Inflammatory macrophage treated with lipopolysaccharide for 4 hours (primary cell): ENCODE measurements around the gene CSPG4.
"Not testable (repeated sequence)": the region's sequence is repeated elsewhere in the genome, so short reads cannot be mapped to it uniquely, and the experiment has no call there.

Experiments
- DNase-seq: peaks from one replicate; pipeline ENCODE4 v3.0.0-alpha.2; 2020

Gene CSPG4

DNA sequence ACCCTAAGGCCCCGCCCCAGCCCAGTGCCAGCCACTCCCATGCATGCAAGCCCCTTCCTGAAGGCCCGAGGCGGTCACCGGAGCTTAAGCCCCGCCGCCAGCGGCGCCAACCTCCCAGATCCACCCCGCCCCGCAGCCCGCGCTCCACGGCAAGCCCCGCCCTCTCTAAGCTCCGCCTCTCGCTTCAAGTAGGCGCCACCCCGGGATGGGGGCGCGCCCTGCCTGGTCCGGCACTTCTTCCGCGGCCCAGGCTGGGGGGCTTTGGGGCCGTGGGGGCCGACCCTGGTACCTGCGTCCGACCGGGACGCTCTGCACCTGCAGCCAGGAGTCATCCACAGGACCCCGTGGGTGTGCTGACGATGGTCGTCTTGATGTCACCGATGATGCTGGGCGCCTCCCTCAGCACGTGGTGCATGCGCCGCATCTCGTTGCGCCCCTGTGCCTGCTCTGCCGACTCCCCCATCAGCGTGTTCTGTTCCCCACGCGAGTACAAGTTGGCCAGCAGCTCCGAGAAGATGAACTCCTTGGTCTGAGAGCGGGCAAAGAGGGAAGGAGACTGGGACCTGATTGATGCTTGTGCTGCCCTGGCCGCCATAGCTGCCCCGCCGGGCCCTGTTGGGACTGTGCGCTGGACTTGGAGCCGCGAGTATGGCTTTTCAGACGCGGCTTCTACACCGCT is 26.1 kb upstream of the CSPG4 start:
- DNase-seq, result peak; percentile 95

DNA sequence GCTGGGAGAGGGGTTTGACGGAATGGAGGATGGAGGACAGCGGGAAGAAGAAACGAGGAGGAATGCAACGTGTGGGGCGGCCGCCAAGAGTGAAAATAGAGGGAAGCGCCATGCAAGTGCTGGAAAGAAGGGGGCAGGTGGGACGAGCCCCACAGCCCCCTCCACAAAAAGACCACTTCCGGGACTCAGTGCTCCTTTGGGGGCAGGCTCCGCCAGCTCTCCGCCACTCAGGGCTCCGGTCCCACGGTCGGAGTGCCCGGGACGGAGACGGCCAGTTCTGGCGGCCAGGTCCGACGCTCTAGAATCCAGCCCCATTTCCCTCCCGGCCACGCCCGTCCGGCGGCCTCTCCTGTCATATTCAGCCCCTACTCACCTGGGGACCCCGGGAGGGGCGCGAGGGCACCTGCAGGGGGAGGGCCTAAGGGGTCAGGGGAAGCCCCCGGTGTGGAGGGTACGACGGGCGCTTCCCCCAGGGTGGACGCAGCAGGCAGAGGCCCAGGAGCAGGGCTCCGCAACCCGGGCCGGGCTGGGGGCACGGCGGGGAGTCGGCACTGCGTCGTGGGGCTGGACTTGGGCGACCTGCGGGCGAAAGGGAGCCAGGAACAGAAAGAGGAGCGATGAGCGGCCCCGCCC is 25.5 kb upstream of the CSPG4 start:
- DNase-seq, result no peak

DNA sequence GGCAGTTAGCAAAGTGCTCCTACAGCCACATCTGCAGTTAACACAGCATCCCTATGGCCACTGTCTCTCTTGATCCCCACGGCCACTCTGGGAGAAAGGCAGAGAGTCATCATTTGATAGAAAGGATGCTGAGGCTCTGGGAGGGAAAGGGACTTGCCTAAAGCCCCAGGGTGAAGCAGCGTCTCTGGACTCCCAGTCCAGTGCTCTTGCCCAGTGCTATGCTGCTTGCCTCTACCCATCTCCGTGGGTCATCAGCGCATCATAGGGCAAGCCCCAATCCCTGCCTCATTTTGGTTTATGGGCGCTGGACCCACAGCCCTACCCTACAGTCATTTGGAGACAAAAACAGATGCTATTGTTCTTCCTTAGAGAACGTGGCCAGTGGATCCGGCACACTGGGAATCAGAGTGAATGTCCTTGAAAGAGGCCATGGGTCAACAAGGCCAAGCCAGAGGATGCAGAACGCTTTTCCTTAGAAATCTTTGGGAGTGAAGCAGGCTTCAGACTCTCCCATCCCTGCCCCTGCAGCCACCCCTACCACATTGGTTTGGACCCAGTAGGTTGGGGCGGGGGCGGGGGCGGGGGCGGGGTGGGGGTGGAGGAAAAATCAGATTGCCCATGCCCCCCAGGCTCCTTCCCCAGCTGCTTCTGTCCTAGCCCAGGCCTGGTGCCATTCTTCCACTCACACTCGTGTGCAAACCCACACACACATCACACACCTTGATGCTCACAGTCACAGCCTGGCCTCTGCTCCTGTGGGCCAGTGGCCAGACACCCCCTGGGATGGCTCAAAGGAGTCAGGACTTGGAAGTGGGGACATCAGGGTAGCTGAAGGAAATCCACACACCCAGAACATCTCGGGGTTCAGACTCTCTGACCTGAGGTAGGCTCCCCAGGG is 24.7 kb upstream of the CSPG4 start:
- not testable (repeated sequence) for DNase-seq

DNA sequence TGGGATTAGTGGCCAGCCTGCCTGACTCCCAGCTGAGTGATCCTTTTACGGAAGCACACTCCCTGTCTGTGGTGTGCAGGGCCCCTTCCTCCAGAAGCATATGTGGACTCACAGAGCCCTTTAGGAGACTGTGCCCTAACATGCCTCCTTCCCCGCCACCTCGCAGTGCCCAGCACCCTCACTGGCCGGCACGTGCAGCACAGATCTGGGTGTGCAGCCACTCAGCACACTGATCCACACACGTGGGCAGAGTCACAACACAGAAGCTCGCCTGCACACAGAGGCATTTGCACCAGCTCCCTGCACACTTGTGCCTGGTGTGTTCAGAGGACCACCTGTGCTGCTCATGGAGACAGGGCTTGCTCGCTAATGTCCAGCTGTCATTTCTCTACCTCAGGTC is 23.6 kb upstream of the CSPG4 start:
- no peak for DNase-seq

DNA sequence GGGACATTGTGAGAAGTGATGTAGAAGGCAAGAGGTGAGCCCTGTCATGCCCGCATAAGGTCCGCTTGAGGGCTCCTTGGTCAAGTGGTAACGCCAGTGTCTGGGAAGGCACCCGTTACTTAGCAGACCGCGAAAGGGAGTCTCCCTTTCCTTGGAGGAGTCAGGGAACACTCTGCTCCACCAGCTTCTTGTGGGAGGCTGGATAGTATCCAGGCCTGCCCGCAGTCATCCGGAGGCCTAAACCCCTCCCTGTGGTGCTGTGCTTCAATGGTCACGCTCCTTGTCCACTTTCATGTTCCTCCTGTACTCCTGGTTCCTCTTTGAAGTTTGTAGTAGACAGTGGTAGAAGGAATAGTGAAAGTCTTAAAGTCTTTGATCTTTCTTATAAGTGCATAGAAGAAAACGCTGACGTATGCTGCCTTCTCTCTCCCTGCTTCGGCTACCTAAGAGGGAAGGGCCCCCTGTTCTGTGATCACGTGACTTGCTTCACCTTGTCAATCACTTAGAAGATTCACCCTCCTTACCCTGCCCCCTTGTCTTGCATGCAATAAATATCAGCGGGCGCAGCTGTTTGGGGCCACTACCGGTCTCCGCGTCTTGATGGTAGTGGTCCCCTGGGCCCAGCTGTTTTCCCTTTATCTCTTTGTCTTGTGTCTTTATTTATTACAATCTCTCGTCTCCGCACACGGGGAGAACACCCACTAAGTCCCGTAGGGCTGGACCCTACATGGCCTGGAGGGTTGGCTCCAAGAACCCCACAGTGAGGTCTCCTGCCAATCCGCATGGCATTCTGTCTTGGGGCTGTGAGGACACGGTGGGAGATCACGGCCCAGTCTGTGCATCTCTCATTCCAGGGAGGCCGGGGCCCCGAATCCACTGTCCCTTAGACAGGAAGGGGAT is 22.5 kb upstream of the CSPG4 start:
- DNase-seq, result peak; percentile 39

DNA sequence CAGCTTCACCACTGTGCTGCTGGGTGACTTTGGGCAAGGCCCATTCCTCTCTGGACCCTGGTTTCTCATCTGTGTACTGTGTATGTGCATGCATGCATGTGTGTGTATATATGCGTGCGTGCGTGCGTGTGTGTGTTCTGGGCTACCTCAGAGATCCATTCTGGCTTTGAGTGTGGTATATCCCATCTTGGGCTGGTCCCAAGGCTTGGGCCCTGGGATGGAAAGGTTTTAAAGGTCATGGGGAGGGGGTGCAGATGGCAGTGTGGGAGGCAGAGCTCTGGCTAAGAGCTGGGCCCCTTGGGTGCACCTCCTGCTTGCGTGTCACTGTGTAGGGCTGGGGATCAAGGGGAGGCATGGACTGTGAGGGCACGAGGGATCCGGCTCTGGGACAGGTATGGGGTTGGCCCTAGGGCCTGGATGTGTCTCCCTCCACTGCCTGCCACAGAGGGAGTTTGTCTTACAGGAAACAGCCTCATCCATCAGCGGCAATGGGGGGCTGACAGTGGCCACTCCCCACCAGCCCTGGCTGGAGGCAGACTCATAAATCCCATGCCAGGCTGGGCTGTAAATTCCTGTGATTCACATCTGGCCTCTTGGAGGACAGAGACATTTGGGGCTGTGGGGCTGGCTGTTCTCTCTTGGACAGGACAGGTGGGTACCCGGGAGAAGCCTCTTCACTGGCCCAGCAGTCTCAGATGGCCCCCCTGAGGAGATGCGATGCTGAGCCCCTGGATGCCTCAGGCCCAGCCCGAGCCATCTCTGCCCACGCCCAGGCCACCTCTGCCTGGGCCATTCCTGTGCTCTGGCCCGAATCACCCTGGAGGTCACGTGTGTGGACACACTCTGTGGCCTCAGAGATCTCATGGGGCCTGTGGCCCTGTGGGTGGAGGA is 21.4 kb upstream of the CSPG4 start:
- peak; percentile 36 for DNase-seq

DNA sequence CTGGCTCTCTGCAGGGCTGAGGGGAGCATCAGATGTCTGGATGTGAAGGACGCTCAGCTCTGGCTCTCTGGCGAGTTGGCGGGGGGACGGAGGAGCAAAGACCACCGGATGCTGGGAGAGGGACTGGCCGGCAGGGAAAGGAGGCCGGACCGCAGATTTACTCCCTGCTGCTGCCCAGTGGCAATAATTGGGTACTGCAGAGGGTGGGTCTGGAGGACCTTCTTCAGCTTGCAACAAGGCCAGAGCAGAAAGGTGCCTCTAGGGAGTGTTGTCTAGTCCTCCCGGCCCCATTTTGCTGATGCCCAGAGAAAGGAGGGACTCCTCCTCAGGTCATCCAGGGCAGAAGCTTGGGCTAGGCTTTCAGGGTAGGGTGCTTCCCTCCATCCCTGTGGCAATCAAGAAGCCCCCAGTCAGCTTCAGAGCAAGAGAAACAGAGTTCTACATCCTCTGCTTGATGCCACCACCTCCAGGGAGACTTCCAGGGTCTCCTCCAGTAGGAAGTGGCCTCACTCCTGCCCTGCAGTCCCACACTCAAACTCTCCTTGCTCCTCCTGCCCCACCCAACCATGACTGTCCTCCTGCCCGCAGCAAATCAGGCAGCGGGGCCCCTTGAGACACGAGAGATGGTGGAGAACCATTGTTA is 20.3 kb upstream of the CSPG4 start:
- DNase-seq, result peak; percentile 62

DNA sequence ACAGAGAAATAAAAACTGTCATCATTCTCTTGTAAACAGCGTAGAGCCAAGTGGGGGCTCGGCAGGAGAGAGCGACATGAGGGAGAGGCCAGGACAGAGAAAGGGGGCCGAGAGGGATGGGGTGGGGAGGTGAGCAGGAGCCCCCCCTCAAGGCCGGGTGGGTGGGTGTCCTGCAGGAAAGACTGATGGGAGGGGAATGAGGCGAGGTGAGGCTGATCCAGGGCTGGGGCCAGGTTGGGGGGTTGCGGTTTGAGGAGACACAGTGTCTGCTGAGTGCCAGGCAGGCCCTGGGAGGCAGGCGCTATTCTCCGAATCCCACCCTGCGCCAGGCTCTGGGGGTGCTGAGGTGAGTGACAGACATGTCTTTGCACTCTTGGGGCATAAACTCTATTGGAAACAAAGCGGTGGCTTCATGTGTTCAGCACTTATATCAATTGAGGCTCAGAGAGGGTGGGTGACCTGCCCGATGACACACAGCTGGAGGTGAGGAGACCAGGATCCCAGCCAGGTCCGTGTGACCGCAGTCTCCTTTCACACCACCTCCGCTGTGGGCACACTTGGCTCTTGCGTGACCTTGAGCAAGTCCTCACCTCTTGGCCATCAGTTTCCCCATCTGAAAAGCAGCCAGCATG is 19.6 kb upstream of the CSPG4 start:
- DNase-seq, result no peak

DNA sequence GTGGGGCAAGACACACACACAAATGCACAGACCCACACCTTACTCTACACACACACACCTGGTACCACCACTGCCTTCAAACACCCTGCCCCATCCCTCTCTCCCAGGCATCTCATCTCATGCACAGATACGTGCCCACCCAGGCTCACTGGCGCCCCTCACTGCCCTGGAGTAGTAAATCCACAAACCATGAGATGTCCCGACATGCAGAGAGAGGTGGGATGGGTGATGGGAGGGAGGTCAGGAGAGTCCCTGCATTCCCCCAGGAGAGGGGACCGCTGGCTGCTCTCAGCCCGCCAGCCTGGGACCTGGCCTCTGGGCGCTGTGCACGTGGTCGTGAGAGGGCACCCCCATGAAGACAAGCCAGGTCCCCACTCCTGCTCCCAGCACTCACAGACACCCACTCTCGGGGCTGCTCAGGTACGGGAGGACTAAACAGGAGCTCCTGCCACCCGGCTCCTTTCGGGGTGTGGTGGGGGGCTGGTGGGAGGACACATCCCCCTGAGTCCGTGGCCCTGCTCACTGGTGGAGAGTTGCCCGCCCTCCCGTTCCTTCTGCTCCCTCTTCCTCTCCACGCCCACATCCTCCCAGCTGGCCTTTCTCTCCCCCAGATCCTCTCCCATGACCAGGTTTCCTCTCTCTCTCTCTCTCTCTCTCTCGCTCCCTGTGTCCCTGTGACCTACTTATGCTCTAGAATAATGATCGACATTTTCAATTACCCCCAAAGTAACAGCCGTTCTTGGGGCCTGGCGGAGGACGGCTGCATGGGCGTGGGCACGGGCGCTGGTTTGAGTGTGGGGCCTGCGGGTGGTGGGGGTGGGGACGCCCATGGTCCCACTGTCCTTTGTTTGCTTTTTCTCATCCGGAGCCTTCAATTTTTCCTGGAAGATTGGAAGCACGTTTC is 18.9 kb upstream of the CSPG4 start:
- DNase-seq, result peak; percentile 27

DNA sequence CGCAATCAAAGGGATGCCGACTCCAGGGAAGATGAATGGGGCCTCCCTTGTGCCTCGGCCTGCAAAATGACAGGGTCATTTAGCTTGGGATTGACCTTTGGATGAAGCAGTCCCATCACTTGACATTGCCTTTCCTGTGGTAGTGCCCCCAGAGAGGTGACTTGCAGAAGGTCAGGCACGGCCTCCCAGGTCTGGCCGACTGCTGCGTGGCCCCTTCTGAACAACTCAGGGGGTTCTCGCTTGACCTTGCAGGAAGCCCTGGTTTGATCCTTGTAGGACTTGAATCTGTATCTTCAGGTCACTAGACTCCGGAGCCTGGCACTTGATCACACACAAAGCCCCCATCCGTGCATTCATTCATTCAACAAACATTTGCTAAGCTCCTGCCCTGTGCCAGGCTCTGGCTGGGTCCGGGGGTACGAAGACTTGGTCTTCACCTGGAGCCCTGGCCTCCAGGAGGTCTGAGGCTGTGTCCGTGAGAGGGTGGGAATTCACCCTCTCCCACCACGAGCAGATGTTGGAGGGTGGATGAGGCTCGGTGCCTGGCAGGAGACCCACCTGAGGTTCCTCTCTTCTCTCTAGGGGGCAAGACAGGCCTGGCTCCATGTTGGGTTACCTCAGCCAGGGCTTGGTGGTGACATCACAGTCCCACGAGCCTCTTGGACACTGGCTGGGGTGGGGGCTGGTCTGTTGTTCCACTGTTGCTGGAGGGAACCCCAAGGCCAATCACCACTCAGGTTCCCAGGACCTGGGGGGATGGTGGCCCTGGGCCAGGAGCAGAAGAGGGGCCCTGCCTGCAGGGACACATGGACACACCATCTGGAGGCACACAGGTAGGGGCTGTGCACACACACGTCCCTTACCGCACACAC is 18.0 kb upstream of the CSPG4 start:
- not testable (repeated sequence) for DNase-seq

DNA sequence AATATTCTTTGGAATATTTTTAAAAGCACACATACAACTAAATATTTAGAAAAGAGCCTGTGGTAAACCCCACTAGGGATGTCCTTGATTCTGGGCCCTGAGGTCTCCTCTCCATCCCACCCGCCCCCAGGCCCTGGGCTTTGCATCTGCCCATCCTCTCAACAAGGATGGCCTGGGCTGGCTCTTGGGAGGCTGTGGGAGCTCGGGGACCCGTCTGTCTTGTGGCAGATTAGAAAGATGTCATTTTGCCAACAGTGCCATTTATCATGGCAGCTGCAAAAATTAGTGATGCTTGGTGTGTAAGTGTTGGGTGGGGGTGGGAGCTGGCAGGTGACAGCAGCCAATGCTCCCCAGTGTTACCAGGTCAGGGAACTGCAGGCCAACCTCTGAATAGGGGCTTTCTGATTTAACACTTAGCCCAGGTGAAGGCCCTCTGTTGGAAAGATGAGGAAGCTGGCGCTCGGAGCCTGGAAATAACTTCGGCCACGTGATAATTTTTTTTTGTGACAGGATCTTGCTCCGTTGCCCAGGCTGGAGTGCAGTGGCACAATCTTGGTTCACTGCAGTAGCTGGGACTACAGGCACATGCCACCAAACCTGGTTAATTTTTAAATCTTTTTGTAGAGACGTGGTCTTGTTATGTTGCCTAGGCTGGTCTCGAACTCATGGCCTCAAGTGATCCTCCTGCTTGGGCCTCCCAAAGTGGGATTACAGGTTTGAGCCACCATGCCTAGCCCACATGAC is 16.9 kb upstream of the CSPG4 start:
- no peak for DNase-seq

DNA sequence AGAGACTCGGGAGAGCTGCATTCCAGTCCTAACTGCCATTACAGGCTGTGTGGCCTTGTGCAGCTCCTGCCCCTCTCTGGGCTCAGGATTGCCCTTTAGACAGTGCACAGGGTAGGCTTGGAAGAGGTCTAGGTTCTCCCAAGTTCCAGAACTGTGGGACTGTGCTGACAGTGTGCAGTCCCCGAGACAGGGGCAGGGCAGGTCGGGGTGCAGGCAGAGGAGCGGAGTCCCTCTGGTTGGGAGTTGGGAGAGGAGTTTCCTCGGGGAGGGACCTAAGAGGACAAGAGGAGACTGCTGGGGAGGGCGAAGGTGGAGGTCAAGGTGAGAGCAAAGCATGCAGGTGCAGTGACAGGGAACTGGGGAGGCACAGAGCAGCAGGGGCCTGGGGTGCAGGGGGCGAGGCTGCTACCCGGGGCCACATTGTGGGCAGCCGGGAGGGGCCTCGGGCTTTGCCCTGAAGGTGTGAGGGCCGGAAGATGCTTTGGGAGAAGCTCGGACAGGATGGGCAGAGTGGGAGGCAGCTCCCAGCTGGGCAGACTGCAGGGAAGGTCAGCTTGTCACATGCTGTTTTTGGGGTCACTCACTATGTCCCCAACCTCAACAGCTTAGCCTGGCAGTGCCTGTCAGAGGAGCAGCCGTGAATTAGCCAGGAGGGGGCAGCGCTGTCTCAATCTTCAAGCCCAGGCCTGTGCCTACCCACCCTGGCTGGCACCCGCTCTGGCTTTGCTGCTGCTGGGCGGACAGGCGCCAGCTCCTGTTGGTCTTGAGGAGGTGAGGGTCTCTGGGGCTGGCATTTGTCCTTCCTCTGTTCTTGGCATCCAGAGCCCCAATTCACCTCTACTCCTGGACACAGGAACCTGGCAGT is 15.4 kb upstream of the CSPG4 start:
- peak; percentile 51 for DNase-seq

DNA sequence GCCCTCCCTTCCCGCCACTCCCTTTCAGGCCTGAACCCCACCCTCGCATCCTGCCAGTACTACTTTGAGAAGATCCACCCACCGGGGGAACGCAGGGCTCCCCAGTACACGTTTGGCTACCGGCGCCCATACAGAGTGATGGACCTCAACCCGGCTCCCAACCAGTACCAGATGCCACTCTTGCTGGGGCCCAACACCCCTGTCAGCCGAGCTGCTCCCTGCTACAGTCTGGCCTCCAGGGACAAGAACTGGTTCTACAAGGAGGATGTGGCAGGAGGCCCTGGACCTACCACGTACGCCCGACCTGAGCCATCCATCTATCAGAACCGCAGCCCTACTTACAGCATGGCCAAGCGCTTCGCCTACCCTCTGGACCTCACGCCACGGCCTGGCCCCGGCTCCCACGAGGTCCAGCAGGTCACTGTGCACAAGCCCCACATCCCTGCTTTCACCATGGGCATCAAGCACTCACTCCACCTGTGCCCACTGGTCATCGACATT is 14.4 kb upstream of the CSPG4 start:
- DNase-seq, result no peak

DNA sequence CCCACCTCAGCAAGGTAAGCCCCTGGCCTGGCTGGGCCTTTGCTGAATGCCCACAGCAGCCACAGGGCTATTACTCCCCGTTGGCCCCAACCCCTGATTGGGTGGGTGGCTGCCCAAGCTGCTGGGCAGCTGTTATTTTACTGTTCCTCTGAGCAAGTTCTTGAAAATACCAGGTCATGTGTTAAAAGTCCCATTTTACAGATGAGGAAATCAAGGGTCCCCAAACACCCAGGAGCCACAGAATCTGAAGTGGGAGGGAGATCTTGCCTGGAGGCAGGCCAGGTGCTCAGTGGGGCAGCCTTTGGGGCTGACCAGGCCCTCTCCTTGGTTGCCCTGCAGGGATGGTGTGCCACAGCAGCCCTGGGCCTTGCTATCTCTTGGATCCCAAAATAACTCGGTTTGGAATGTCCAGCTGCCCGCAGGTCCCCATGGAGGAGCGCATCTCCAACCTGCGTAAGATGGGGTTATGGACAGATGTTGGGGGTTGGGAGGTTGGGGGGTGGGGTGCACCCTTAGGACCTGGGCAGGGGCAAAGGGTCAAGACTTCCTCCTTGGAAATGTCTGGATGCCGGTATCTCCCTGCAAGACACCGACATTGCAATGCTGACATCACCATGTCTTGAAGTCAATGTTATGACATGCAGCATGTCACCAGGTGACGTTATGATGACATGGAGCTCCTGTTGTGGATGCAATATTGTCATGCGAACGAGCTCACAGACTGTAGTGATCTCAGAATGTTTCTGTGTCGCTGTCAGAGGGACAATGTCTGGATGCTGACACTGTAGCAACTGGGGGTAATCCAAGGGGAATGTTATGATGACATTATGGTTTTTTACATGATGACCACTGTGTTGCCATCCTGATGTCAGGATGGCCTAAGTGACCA is 13.3 kb upstream of the CSPG4 start:
- DNase-seq, result peak; percentile 22

DNA sequence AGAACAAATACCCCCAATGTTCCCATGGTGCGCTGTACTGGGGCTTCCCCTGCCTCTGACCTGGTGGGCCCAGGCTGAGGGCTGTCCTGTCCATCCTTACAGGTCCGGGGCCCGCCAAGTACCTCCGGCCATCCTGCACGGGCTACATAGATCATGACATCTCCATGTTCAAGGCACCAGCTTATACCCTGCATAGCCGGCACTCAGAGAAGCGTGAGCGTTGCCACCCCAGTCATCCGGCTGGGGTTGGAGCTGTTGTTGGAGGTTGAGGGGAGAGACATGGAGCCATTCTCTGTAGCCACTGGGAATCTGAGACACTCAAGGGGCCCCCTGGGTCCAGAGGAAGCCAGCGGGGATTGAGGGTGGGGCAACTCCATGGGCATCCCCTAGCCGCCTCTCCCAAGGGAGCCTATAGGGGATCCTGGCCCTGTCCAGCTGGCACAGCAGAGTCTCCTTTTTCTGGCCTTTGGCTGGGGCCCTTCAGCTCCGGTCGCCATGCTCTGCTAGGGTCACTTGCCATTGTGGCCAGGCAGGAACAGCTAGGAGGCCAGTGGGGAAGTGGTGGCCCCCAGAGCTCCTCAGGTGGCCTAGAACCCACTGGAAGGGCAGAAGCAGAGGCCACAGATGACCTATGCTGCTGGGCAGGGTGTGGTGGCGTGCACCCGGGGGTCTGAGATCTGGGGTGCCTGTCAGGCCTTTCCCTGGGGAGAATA is 12.5 kb upstream of the CSPG4 start:
- no peak for DNase-seq
